ENCODE results near the gene BYSL. TPM values are rescaled to one million over a fixed set of nuclear protein-coding genes. Genes with fewer than 3 reads are reported as not detected.

BYSL gene
- polyA plus RNA-seq, 2 of the 4 experiments (the other 2 are of a cell fraction), result 28.8 to 61.8 TPM

DNA sequence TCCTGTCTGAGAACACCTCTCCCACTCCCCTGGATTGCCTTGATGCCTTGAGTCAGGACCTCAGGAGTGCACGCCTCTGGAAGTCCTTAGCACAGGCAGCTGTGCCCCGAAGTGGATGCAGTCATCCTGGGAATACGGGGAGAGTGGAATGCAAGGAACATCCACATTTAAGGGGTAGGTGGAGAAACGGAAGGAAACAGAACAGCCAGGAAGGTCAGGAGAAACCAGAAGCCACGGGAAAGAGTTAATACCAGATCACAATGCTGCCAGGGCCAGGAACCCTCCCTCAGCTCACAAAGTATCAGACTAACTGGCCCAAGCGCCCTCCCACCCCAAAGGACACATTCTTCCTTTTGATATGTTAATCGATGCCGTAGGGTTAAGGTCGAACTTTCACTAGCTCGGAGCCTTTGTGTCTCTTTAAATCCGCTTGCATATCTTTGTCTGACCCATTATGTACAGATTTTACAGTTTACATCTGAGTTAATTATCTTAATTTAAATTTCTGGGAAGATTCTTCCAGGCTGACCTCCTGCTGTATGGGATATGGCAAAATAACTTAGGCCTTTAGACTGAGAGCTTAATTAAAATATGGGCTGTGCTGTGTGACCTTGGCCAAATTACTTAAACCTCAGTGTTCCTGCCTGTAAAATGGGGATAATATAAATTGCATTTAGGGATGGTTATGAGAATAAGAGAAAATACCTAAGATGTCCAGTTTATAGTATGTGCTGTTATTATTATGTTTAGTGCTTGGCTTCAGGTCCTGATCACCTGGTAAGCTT, 44.3 kb downstream of the BYSL start:
- WGBS (ENCODE audit: missing lambda C conversion rate), result 58% methylated on average over 10 of the region's 11 CpGs
- CTCF ChIA-PET, result interaction anchor here (0.7 to 2.5 kb wide), 5 partner anchors 10 to 148 kb away, joined by 3 to 9 read pairs (median 3); no protein-coding TSS in a partner anchor
- Histone ChIP-seq H3K4me2 (peak overlapping the region; percentile 80), H3K9me3 (no peaks in the 10 kb centered on the region), H3K4me3 (no peak overlapping the region), H3K27ac (peak overlapping the region; percentile 95 to 97), H3K4me1 (peaks cover 90% of the 10 kb centered on the region)
- POLR2A ChIA-PET, result interaction anchor here (1.1 kb wide), 1 partner anchor 178 kb away, joined by 3 read pairs; the partner anchor contains the start of gene TOMM6
- TF ChIP-seq SREBF2 (IDR thresholded peaks at IDR 0.05) (no peak), KDM1A (IDR thresholded peaks at IDR 0.05; ENCODE audit: low read depth) (no peak), RCOR1 (IDR thresholded peaks at IDR 0.05; ENCODE audit: low read depth, low read length) (no peak), EP300 (IDR thresholded peaks at IDR 0.05) (no peak), NPAS2 (CRISPR knock-in tag; IDR thresholded peaks at IDR 0.05; ENCODE audit: borderline replicate concordance) (no peak), RFX5 (IDR thresholded peaks at IDR 0.05) (no peak), POLR2AphosphoS2 (conservative IDR thresholded peaks at IDR 0.05; ENCODE audit: low read length) (no peak), CHD4 (IDR thresholded peaks at IDR 0.05; ENCODE audit: borderline replicate concordance) (no peak)
- TF ChIP-seq, protein P1, sequence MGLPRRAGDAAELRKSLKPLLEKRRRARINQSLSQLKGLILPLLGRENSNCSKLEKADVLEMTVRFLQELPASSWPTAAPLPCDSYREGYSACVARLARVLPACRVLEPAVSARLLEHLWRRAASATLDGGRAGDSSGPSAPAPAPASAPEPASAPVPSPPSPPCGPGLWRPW (IDR thresholded peaks at IDR 0.05), result no peak
- TF ChIP-seq, protein P2, sequence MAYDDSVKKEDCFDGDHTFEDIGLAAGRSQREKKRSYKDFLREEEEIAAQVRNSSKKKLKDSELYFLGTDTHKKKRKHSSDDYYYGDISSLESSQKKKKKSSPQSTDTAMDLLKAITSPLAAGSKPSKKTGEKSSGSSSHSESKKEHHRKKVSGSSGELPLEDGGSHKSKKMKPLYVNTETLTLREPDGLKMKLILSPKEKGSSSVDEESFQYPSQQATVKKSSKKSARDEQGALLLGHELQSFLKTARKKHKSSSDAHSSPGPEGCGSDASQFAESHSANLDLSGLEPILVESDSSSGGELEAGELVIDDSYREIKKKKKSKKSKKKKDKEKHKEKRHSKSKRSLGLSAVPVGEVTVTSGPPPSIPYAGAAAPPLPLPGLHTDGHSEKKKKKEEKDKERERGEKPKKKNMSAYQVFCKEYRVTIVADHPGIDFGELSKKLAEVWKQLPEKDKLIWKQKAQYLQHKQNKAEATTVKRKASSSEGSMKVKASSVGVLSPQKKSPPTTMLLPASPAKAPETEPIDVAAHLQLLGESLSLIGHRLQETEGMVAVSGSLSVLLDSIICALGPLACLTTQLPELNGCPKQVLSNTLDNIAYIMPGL (CRISPR knock-in tag; IDR thresholded peaks at IDR 0.05; ENCODE audit: borderline replicate concordance), result no peak
- TF ChIP-seq, protein P3, sequence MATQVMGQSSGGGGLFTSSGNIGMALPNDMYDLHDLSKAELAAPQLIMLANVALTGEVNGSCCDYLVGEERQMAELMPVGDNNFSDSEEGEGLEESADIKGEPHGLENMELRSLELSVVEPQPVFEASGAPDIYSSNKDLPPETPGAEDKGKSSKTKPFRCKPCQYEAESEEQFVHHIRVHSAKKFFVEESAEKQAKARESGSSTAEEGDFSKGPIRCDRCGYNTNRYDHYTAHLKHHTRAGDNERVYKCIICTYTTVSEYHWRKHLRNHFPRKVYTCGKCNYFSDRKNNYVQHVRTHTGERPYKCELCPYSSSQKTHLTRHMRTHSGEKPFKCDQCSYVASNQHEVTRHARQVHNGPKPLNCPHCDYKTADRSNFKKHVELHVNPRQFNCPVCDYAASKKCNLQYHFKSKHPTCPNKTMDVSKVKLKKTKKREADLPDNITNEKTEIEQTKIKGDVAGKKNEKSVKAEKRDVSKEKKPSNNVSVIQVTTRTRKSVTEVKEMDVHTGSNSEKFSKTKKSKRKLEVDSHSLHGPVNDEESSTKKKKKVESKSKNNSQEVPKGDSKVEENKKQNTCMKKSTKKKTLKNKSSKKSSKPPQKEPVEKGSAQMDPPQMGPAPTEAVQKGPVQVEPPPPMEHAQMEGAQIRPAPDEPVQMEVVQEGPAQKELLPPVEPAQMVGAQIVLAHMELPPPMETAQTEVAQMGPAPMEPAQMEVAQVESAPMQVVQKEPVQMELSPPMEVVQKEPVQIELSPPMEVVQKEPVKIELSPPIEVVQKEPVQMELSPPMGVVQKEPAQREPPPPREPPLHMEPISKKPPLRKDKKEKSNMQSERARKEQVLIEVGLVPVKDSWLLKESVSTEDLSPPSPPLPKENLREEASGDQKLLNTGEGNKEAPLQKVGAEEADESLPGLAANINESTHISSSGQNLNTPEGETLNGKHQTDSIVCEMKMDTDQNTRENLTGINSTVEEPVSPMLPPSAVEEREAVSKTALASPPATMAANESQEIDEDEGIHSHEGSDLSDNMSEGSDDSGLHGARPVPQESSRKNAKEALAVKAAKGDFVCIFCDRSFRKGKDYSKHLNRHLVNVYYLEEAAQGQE (IDR thresholded peaks at IDR 0.05), result no peak
- ATAC-seq (no peak), FAIRE-seq (no peak), DNase-seq (ENCODE audit: low read depth in 1 of 2, low spot score in 1 of 2) (no peak)

DNA sequence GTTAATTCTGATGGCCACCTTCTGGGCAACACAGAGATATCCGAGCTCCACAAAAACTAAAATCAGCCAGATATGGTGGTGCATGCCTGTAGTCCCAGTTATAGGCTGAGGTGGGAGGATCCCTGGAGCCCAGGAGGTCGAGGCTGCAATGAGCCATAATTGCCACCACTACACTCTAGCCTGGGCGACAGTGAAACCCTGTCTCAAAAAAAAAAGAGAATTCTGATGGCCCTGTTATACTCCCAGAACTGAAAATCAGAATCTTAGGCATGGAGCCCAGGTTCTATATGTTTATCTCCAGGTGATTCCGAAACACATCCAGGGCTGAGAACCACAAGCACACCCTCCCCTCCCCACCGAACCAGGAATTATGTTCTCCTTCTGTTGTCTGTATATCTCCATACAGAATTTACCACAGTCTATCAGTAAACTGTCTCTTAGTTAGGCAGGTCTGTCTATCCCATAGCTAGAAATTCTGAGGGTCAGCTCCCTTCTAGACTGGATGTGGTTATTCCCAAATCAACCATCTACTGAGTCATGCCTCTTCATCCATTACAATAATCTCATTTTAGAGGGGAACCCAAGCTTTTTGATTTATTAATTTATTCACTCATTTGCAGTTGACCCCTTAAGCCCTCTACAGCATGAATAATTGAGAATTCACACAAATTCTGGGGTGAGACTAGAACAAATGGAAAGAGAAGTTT, 45.1 kb downstream of the BYSL start:
- ChIA-PET CTCF (interaction anchor here (0.6 to 2.5 kb wide), 6 partner anchors 10 to 149 kb away, joined by 3 to 9 read pairs (median 3); no protein-coding TSS in a partner anchor), POLR2A (interaction anchor here (1.1 kb wide), 1 partner anchor 179 kb away, joined by 3 read pairs; the partner anchor contains the start of gene TOMM6)
- 50% methylated on average over 5 of the region's 5 CpGs for WGBS (ENCODE audit: missing lambda C conversion rate)
- H3K4me1 ChIP-seq, result peaks cover 86% of the 10 kb centered on the region
- no peak for ATAC-seq
- peak overlapping the region; percentile 80 for H3K4me2 ChIP-seq
- no peaks in the 10 kb centered on the region for H3K9me3 ChIP-seq
- FAIRE-seq, result no peak
- H3K4me3 ChIP-seq, result peak overlapping the region; percentile 31; the same call in 2 of the 3 replicates
- H3K27ac ChIP-seq, result peak overlapping the region; percentile 95 to 97
- DNase-seq (ENCODE audit: low read depth in 1 of 2, low spot score in 1 of 2), result no peak
- TF ChIP-seq, protein P4, sequence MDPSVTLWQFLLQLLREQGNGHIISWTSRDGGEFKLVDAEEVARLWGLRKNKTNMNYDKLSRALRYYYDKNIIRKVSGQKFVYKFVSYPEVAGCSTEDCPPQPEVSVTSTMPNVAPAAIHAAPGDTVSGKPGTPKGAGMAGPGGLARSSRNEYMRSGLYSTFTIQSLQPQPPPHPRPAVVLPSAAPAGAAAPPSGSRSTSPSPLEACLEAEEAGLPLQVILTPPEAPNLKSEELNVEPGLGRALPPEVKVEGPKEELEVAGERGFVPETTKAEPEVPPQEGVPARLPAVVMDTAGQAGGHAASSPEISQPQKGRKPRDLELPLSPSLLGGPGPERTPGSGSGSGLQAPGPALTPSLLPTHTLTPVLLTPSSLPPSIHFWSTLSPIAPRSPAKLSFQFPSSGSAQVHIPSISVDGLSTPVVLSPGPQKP (IDR thresholded peaks at IDR 0.05; ENCODE audit: low read depth, low read length), result no peak
- TF ChIP-seq KDM5A (IDR thresholded peaks at IDR 0.05) (no peak), TFCP2L1 (CRISPR knock-in tag; IDR thresholded peaks at IDR 0.05) (no peak), FOSL2 (IDR thresholded peaks at IDR 0.05) (no peak), FOSL2 (CRISPR knock-in tag; IDR thresholded peaks at IDR 0.05) (no peak), ZSCAN20 (CRISPR knock-in tag; IDR thresholded peaks at IDR 0.05) (no peak), MAFK (IDR thresholded peaks at IDR 0.05; ENCODE audit: partially characterized antibody) (no peak), FOXS1 (CRISPR knock-in tag; IDR thresholded peaks at IDR 0.05) (no peak), RCOR1 (IDR thresholded peaks at IDR 0.05; ENCODE audit: low read depth, low read length) (no peak), ZFP36 (IDR thresholded peaks at IDR 0.05; ENCODE audit: borderline replicate concordance, partially characterized antibody) (no peak), SREBF2 (IDR thresholded peaks at IDR 0.05) (no peak), EHMT2 (IDR thresholded peaks at IDR 0.05; ENCODE audit: low read depth) (no peak), RNF2 (IDR thresholded peaks at IDR 0.05; ENCODE audit: borderline replicate concordance, low read depth) (no peak)
- TF ChIP-seq, protein P5, sequence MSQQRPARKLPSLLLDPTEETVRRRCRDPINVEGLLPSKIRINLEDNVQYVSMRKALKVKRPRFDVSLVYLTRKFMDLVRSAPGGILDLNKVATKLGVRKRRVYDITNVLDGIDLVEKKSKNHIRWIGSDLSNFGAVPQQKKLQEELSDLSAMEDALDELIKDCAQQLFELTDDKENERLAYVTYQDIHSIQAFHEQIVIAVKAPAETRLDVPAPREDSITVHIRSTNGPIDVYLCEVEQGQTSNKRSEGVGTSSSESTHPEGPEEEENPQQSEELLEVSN (IDR thresholded peaks at IDR 0.05; ENCODE audit: borderline replicate concordance, low read depth), result no peak
- TF ChIP-seq, protein P1 (IDR thresholded peaks at IDR 0.05), result no peak
- TF ChIP-seq, protein P6, sequence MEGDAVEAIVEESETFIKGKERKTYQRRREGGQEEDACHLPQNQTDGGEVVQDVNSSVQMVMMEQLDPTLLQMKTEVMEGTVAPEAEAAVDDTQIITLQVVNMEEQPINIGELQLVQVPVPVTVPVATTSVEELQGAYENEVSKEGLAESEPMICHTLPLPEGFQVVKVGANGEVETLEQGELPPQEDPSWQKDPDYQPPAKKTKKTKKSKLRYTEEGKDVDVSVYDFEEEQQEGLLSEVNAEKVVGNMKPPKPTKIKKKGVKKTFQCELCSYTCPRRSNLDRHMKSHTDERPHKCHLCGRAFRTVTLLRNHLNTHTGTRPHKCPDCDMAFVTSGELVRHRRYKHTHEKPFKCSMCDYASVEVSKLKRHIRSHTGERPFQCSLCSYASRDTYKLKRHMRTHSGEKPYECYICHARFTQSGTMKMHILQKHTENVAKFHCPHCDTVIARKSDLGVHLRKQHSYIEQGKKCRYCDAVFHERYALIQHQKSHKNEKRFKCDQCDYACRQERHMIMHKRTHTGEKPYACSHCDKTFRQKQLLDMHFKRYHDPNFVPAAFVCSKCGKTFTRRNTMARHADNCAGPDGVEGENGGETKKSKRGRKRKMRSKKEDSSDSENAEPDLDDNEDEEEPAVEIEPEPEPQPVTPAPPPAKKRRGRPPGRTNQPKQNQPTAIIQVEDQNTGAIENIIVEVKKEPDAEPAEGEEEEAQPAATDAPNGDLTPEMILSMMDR (IDR thresholded peaks at IDR 0.05), result no peak
